ENCODE data around the gene OR10H4.

DNA sequence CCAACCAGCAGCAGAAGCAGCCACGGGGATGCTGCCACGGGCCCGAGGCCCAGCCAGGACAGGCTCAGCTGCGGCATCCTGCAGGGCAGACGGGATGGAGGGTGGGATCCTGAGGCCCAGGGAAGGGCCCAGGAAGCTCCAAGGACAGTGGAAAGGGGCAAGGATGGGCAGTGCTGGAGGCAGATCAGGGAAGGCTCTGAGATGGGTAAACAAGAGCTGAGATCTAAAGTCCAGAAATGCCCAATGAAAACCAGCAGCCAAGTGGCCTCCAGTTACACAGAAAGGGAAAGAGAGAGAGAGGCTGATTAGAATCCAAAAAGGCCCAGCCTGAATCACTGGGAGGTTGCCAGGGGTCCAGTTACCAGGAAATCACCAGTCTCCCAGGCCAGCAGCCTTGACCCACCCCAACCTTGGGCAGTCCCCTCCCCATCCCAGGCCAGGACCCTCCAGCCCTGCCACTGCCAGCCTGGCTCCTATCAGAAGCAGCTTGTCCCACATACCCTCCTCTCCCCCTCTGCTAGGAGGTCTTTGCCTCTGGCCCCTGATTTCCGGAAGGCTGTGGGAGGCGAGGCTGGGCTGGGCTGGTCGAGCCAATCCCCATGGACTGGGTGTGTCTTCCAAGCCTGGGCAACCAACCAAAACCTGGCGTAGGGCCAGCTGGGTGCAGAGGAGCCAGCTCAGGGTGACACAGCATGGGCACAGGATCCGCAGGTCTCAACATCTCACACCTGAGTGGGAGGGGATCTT lies 14.3 kb upstream of the OR10H4 start, which contains the start of gene CYP4F11:
- no peak for TF ChIP-seq POLR2A (IDR thresholded peaks at IDR 0.05; ENCODE audit: low read length)
- no peak for TF ChIP-seq GATA1 (IDR thresholded peaks at IDR 0.05; ENCODE audit: low read depth, low read length)

Measured in erythroblast (primary cell).